ENCODE data around the gene ESR2.

DNA sequence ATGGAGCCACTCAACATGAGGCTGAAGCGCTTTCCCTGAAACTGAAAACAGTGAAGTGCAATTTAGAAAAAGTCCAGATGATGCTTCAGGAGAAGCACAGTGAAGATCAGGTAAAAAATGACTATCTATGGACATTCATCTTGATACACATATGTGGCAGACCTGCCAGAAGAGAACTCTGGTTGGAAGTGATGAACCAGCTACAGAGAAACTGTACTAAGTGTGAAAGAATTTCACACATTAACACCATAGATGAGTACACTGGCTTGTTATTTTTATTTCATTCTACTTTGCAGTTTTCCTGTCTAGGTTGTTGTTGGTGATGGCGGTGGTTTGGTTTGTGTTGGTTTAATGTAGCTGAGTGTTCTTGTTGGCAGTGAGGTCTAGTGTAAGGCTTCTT lies 174.7 kb downstream of the ESR2 start:
- TF ChIP-seq CTCF (IDR thresholded peaks at IDR 0.05) (no peak), POLR2A (IDR thresholded peaks at IDR 0.05) (no peak)

Measured in body of pancreas (tissue), 4 donors.